Measurements from ENCODE around the gene TEK. TPM values are rescaled to one million over a fixed set of nuclear protein-coding genes. Genes with fewer than 3 reads are reported as not detected.

Gene TEK
- total RNA-seq, 1 donor from 2014 or later = 21.7 TPM

GRCh38 chr9:27124151-27124550, 15.1 kb downstream of the TEK start:
- peak overlapping the region; percentile 49 for H3K27ac ChIP-seq (replicated peaks)
- no peaks in the 10 kb centered on the region for H3K27me3 ChIP-seq (ENCODE audit: low read depth)
- H3K4me1 ChIP-seq = peaks cover 71% of the 10 kb centered on the region
- no peak for DNase-seq
- no peak for TF ChIP-seq CTCF (IDR thresholded peaks at IDR 0.05; ENCODE audit: borderline replicate concordance)
- no peaks in the 10 kb centered on the region for H3K9me3 ChIP-seq (replicated peaks)
- no peaks in the 10 kb centered on the region for H3K36me3 ChIP-seq
- intact Hi-C loops (cut with micrococcal nuclease) = no loop called here
- H3K4me3 ChIP-seq = no peak overlapping the region

GRCh38 chr9:27125030-27125429, 16.0 kb downstream of the TEK start:
- Histone ChIP-seq H3K4me1 (peaks cover 66% of the 10 kb centered on the region), H3K4me3 (no peak overlapping the region), H3K36me3 (no peaks in the 10 kb centered on the region), H3K27me3 (ENCODE audit: low read depth) (no peaks in the 10 kb centered on the region), H3K27ac (replicated peaks) (peak overlapping the region; percentile 49), H3K9me3 (replicated peaks) (no peaks in the 10 kb centered on the region)
- intact Hi-C loops (cut with micrococcal nuclease) = no loop called here
- no peak for TF ChIP-seq CTCF (IDR thresholded peaks at IDR 0.05; ENCODE audit: borderline replicate concordance)
- peak; percentile 67 for DNase-seq

- TF ChIP-seq CTCF (IDR thresholded peaks at IDR 0.05; ENCODE audit: borderline replicate concordance) = no peak
- Histone ChIP-seq H3K36me3 (no peaks in the 10 kb centered on the region), H3K4me1 (peaks cover 57% of the 10 kb centered on the region), H3K4me3 (no peak overlapping the region), H3K9me3 (replicated peaks) (no peaks in the 10 kb centered on the region), H3K27ac (replicated peaks) (peak overlapping the region; percentile 49), H3K27me3 (ENCODE audit: low read depth) (no peaks in the 10 kb centered on the region)
- no peak for DNase-seq
- intact Hi-C loops (cut with micrococcal nuclease) = no loop called here
Observed at GRCh38 chr9:27125936-27126335, 16.9 kb downstream of the TEK start.

GRCh38 chr9:27126670-27127069, 17.6 kb downstream of the TEK start:
- H3K27ac ChIP-seq (replicated peaks) = no peak overlapping the region
- no peak for TF ChIP-seq CTCF (IDR thresholded peaks at IDR 0.05; ENCODE audit: borderline replicate concordance)
- H3K4me1 ChIP-seq = peaks cover 52% of the 10 kb centered on the region
- no peak for DNase-seq
- H3K27me3 ChIP-seq (ENCODE audit: low read depth) = no peaks in the 10 kb centered on the region
- H3K9me3 ChIP-seq (replicated peaks) = no peaks in the 10 kb centered on the region
- no peaks in the 10 kb centered on the region for H3K36me3 ChIP-seq
- H3K4me3 ChIP-seq = no peak overlapping the region
- intact Hi-C loops (cut with micrococcal nuclease) = no loop called here

- Histone ChIP-seq H3K36me3 (no peaks in the 10 kb centered on the region), H3K27me3 (ENCODE audit: low read depth) (no peaks in the 10 kb centered on the region), H3K4me1 (peaks cover 31% of the 10 kb centered on the region), H3K4me3 (no peak overlapping the region), H3K9me3 (replicated peaks) (no peaks in the 10 kb centered on the region), H3K27ac (replicated peaks) (no peak overlapping the region)
- TF ChIP-seq CTCF (IDR thresholded peaks at IDR 0.05; ENCODE audit: borderline replicate concordance) = no peak
- intact Hi-C loops (cut with micrococcal nuclease) = no loop called here
- DNase-seq = no peak
Observed at GRCh38 chr9:27129221-27129620, 20.2 kb downstream of the TEK start.

GRCh38 chr9:27131731-27132130, 22.7 kb downstream of the TEK start:
- TF ChIP-seq CTCF (IDR thresholded peaks at IDR 0.05; ENCODE audit: borderline replicate concordance) = no peak
- intact Hi-C loops (cut with micrococcal nuclease) = no loop called here
- Histone ChIP-seq H3K27ac (replicated peaks) (no peak overlapping the region), H3K36me3 (no peaks in the 10 kb centered on the region), H3K4me3 (no peak overlapping the region), H3K9me3 (replicated peaks) (no peaks in the 10 kb centered on the region), H3K4me1 (peaks cover 6% of the 10 kb centered on the region), H3K27me3 (ENCODE audit: low read depth) (no peaks in the 10 kb centered on the region)
- DNase-seq = no peak
